NCI-H146 treated with DMSO at 0.1 percent for 48 hours (cell line): Measurements from ENCODE around the gene ATP5PB.

Experiments
- DNase-seq: peaks from one replicate; lab custom pipeline; 2025; ENCODE audit not compliant: unreplicated experiment; lab: John Stamatoyannopoulos, UW

Gene ATP5PB

GRCh38 chr1:111446967-111447892 is 2.0 kb upstream of the ATP5PB start:
- DNase-seq, result no peak

GRCh38 chr1:111448482-111448917 is 764 bp upstream of the ATP5PB start:
- DNase-seq, result no peak

- DNase-seq, result no peak
Measured at GRCh38 chr1:111449703-111450017, 396 bp downstream of the ATP5PB start.

GRCh38 chr1:111450185-111450584 is 921 bp downstream of the ATP5PB start:
- DNase-seq, result no peak

- no peak for DNase-seq
Measured at GRCh38 chr1:111452581-111452980, 3.3 kb downstream of the ATP5PB start.

- no peak for DNase-seq
Measured at GRCh38 chr1:111453706-111454105, 4.4 kb downstream of the ATP5PB start.

GRCh38 chr1:111454859-111455641 is 5.8 kb downstream of the ATP5PB start:
- DNase-seq, result no peak

GRCh38 chr1:111455642-111456031 is 6.4 kb downstream of the ATP5PB start:
- no peak for DNase-seq

- DNase-seq, result no peak
Measured at GRCh38 chr1:111461765-111462164, 12.5 kb downstream of the ATP5PB start.

GRCh38 chr1:111462370-111463028 is 13.2 kb downstream of the ATP5PB start:
- DNase-seq, result no peak

GRCh38 chr1:111463029-111463683 is 13.9 kb downstream of the ATP5PB start:
- no peak for DNase-seq

GRCh38 chr1:111465754-111466153 is 16.5 kb downstream of the ATP5PB start:
- DNase-seq, result no peak

- DNase-seq, result no peak
Measured at GRCh38 chr1:111466480-111466879, 17.2 kb downstream of the ATP5PB start.

- DNase-seq, result no peak
Measured at GRCh38 chr1:111467865-111468716, 18.8 kb downstream of the ATP5PB start.

- DNase-seq, result no peak
Measured at GRCh38 chr1:111468717-111469100, 19.4 kb downstream of the ATP5PB start.

GRCh38 chr1:111469539-111469938 is 20.3 kb downstream of the ATP5PB start:
- DNase-seq, result no peak

GRCh38 chr1:111470596-111470995 is 21.3 kb downstream of the ATP5PB start:
- DNase-seq, result no peak

GRCh38 chr1:111471012-111471411 is 21.7 kb downstream of the ATP5PB start:
- no peak for DNase-seq

GRCh38 chr1:111471538-111471937 is 22.3 kb downstream of the ATP5PB start:
- no peak for DNase-seq

GRCh38 chr1:111474106-111474505 is 24.8 kb downstream of the ATP5PB start:
- DNase-seq, result no peak
